Adrenal gland (tissue), 12 donors: Measurements from ENCODE around the gene ITGAV. TPM values are rescaled to one million over a fixed set of nuclear protein-coding genes. Genes with fewer than 3 reads are reported as not detected.

Experiments used
- DNase-seq, 7 donors: peaks; one replicate each; pipeline ENCODE4 v3.0.0-alpha.2; 2019 to 2020
- H3K27ac ChIP-seq, 5 donors: fragments of 200-600 bp; sonication (generic) in 4 of 5; 1 replicate in 3 of 5; 2 replicates in 2 of 5; pipeline versions ENCODE4 v1.5.1 to v1.8.0; 2016 to 2020; ENCODE audit warnings: mild to moderate bottlenecking in 1 of 5
- H3K27me3 ChIP-seq: fragments of 200-600 bp; 2 replicates; pipeline ENCODE4 v1.8.0; 2021
- H3K36me3 ChIP-seq, 2 donors: fragments of 200-600 bp; replicated peaks in 1 of 2; 1 replicate in 1 of 2; 2 replicates in 1 of 2; pipeline versions ENCODE4 v1.5.1 to v1.8.0; 2018 to 2022
- H3K4me1 ChIP-seq, 2 donors: fragments of 200-600 bp; replicated peaks in 1 of 2; 1 replicate in 1 of 2; 2 replicates in 1 of 2; pipeline versions ENCODE4 v1.5.1 to v1.8.0; 2018 to 2021
- H3K4me3 ChIP-seq, 4 donors: fragments of 200-600 bp; sonication (generic) in 3 of 4; one replicate each; pipeline ENCODE4 v1.5.1; 2016 to 2018
- H3K9me3 ChIP-seq, 3 donors: fragments of 200-600 bp; sonication (generic) in 1 of 3; replicated peaks in 1 of 3; 1 replicate in 2 of 3; 2 replicates in 1 of 3; pipeline versions ENCODE4 v1.5.1 to v1.8.0; 2016 to 2021
- POLR2A ChIP-seq, 2 donors: fragments of 450-650 bp; IDR thresholded peaks; one replicate each; pipeline ENCODE4 v1.6.1; 2017; ENCODE audit warnings: antibody characterized with exemption in 2 of 2, mild to moderate bottlenecking in 2 of 2, moderate library complexity in 1 of 2
- WGBS, 4 donors: extraction: QIAGEN DNeasy Blood & Tissue Kit in 2 of 4; methylation state at CpG; one replicate each; pipeline versions ENCODE4 v1.1.5 to v1.1.7; 2013 to 2017; 5-methylcytosine and 5-hydroxymethylcytosine counted together
- intact Hi-C, 2 donors: fragments of 100-400 bp; cut with DNase I; formaldehyde crosslinking; loops; one replicate each; pipeline versions ENCODE4 v1.14.1 to v1.15.0; 2022 to 2023
- polyA plus RNA-seq, 3 donors: library from polyadenylated mRNA; stranded (reverse); fragments of 200-250 nt in 2 of 3; fragments of 350-450 nt in 1 of 3; fragmentation: Illumina TruSeq in 1 of 3; extraction: RNeasy Lipid Tissue Mini Kit (QIAGEN cat#74804) in 1 of 3; gene quantifications; one replicate each; pipeline ENCODE4 v1.2.3, GENCODE V29; 2013 to 2014
- total RNA-seq, 9 donors: library from RNA; depleted of rRNA in 4 of 9; stranded (reverse); fragments of >200 nt in 4 of 9; fragments of 120-200 nt in 1 of 9; fragmentation: NEBNext Ultra II Directional in 1 of 9; extraction: Animal tissue kit (Norgen Biotek cat#: 25700) in 1 of 9; gene quantifications; one replicate each; pipeline versions ENCODE4 v1.1.0 to v1.2.4, GENCODE V29; 2013 to 2023
- TF ChIP-seq, protein P1 (sequence below), 6 experiments: fragments of 450-650 bp in 4 of 6; fragments of 200-600 bp in 2 of 6; sonication (generic) in 1 of 6; IDR thresholded peaks; 1 replicate in 5 of 6; 2 replicates in 1 of 6; pipeline versions ENCODE4 v1.5.1 to v1.8.0; 2016 to 2021; ENCODE audit warnings: antibody characterized with exemption in 6 of 6, mild to moderate bottlenecking in 2 of 6, moderate library complexity in 1 of 6
- donor health status: healthy with polysubstance abuse.
- donor health status: Bipolar disorder and iron deficiency.
- donor health status: DM: yes; HTN: yes; CAD: no.
- donor health status: DM: no; HTN: no; CAD: no.
- donor health status: DM: no; HTN: no; CAD: no.
- donor health status: DM: yes; HTN: yes; CAD: no.

Gene ITGAV
- total and polyA plus RNA-seq, 12 donors, result 8.9 to 214 (median 112) TPM

DNA sequence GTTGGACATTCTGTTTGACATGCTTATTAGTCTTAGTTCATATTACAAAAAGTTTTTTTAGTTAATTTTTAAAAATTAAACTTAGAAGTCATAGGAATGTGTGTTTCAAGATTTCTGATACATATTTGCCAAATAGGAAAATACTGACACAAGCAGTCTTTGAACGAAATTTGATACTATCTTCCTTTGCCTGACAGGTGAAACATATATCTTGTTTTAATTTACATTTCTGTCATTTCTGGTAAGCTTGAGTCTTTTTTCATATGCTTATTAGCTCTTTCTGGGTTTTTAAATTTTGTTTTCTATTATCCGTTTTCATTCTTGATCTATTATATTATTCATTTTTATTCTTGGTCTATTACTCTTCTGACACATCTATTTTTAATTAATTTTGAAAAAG is 24.5 kb downstream of the ITGAV start:
- Histone ChIP-seq H3K27me3 (no peaks in the 10 kb centered on the region), H3K9me3 (peaks cover 0 to 4% (median 0%) of the 10 kb centered on the region in 3 donors), H3K36me3 (no peaks in the 10 kb centered on the region), H3K27ac (no peak overlapping the region), H3K4me3 (no peak overlapping the region), H3K4me1 (peaks cover 0 to 44% of the 10 kb centered on the region in 2 donors)
- TF ChIP-seq, protein P1, sequence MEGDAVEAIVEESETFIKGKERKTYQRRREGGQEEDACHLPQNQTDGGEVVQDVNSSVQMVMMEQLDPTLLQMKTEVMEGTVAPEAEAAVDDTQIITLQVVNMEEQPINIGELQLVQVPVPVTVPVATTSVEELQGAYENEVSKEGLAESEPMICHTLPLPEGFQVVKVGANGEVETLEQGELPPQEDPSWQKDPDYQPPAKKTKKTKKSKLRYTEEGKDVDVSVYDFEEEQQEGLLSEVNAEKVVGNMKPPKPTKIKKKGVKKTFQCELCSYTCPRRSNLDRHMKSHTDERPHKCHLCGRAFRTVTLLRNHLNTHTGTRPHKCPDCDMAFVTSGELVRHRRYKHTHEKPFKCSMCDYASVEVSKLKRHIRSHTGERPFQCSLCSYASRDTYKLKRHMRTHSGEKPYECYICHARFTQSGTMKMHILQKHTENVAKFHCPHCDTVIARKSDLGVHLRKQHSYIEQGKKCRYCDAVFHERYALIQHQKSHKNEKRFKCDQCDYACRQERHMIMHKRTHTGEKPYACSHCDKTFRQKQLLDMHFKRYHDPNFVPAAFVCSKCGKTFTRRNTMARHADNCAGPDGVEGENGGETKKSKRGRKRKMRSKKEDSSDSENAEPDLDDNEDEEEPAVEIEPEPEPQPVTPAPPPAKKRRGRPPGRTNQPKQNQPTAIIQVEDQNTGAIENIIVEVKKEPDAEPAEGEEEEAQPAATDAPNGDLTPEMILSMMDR (IDR thresholded peaks at IDR 0.05), result no peak
- TF ChIP-seq POLR2A (IDR thresholded peaks at IDR 0.05), result no peak
- intact Hi-C loops, result no loop called here
- WGBS, 4 donors, result 78 to 87% (median 83%) methylated on average over 2 of the region's 2 CpGs
- no peak for DNase-seq

- Histone ChIP-seq H3K27ac (no peak overlapping the region), H3K4me1 (peaks cover 0 to 18% of the 10 kb centered on the region in 2 donors), H3K4me3 (no peak overlapping the region), H3K9me3 (peaks cover 0 to 4% (median 0%) of the 10 kb centered on the region in 3 donors), H3K36me3 (no peaks in the 10 kb centered on the region), H3K27me3 (no peaks in the 10 kb centered on the region)
- intact Hi-C loops, result no loop called here
- DNase-seq, result no peak
- 74 to 88% (median 84%) methylated on average over 4 of the region's 4 CpGs for WGBS, 4 donors
- TF ChIP-seq, protein P1 (IDR thresholded peaks at IDR 0.05), result no peak
- no peak for TF ChIP-seq POLR2A (IDR thresholded peaks at IDR 0.05)
Measured at GRCh38 chr2:186617148-186617547, 27.3 kb downstream of the ITGAV start.

DNA sequence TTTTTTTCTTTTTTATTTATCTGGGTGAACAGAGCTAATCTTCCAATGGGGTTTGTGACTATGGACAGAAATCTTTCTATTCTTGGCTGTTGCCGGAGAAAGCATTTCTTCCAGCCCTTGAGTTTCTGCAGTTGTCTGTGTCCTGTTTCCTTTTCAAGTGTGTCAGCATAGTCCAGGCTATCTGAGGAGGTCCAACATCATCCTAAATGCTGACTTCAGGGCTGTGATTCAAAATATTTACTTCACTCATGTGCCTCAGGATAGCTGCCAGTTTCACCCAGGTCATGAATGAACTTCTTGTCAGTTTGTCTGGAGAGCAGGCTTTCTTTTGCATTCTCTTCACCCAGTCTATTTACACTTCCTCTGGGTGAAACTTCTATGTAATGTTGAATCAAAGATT is 27.9 kb downstream of the ITGAV start:
- DNase-seq, result no peak
- Histone ChIP-seq H3K4me3 (no peak overlapping the region), H3K27me3 (no peaks in the 10 kb centered on the region), H3K36me3 (peaks cover 0 to under 1% of the 10 kb centered on the region in 2 donors), H3K4me1 (peaks cover 0 to 11% of the 10 kb centered on the region in 2 donors), H3K9me3 (peaks cover 0 to 4% (median 0%) of the 10 kb centered on the region in 3 donors), H3K27ac (no peak overlapping the region)
- TF ChIP-seq, protein P1 (IDR thresholded peaks at IDR 0.05), result no peak
- TF ChIP-seq POLR2A (IDR thresholded peaks at IDR 0.05), result no peak
- 79 to 91% (median 84%) methylated on average over 1 of the region's 1 CpG for WGBS, 4 donors
- intact Hi-C loops, result no loop called here

DNA sequence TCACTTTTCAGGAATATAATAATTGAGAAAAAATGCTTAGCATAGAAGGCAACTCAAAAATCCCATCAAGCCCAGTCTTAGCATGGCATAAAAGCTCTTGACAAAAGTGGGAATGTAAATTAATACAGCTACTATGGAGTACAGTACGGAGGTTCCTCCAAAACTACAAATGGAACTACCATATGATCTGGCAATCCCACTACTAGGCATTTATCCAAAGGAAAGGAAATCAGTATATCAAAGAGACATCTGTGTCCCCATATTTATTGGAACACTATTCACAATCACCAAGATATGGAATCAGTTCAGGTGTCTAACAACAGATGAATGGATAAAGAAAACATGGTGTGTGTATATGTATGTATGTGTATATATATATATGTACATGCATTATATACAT is 28.8 kb downstream of the ITGAV start:
- H3K9me3 ChIP-seq, result peaks cover 0 to 4% (median 0%) of the 10 kb centered on the region in 3 donors
- H3K4me1 ChIP-seq, result peaks cover 0 to 10% of the 10 kb centered on the region in 2 donors
- WGBS, 4 donors, result 89 to 100% (median 95%) methylated on average over 1 of the region's 1 CpG
- no peak overlapping the region for H3K27ac ChIP-seq
- H3K27me3 ChIP-seq, result no peaks in the 10 kb centered on the region
- peaks cover 0 to 10% of the 10 kb centered on the region in 2 donors for H3K36me3 ChIP-seq
- H3K4me3 ChIP-seq, result no peak overlapping the region
- intact Hi-C loops, result no loop called here
- no peak for DNase-seq
- TF ChIP-seq, protein P1 (IDR thresholded peaks at IDR 0.05), result no peak
- no peak for TF ChIP-seq POLR2A (IDR thresholded peaks at IDR 0.05)
